ENCODE measurements around the gene COX10. TPM values are rescaled to one million over a fixed set of nuclear protein-coding genes. Genes with fewer than 3 reads are reported as not detected.

COX10 gene
- total RNA-seq, 2 experiments from 2014 or later = 21.1 to 24.9 TPM

GRCh38 chr17:14209215-14209614 lies 139.9 kb downstream of the COX10 start:
- H3K9me3 ChIP-seq (ENCODE audit: low read length) = no peaks in the 10 kb centered on the region
- DNase-seq (ENCODE audit: low spot score) = no peak
- H3K79me2 ChIP-seq (ENCODE audit: insufficient read depth, low read depth, low read length) = no peaks in the 10 kb centered on the region
- H3K4me2 ChIP-seq (ENCODE audit: low read length) = no peak overlapping the region
- ChIA-PET CTCF (ENCODE audit: unreplicated experiment) (no interaction called here), POLR2A (interaction anchor here (0.5 kb wide), 1 partner anchor 13 kb away, joined by 3 read pairs; no protein-coding TSS in a partner anchor)
- no peak overlapping the region for H3K27ac ChIP-seq (ENCODE audit: low read depth, low read length, poor library complexity, severe bottlenecking)
- H3K36me3 ChIP-seq (ENCODE audit: insufficient read depth, low read length) = peaks cover 47% of the 10 kb centered on the region
- no peak overlapping the region for H3K4me3 ChIP-seq (ENCODE audit: low read depth, low read length, poor library complexity, severe bottlenecking)
- no peak overlapping the region for H2AFZ ChIP-seq (ENCODE audit: low read length)
- no TSS peak for BruUV-seq (replicated peaks)
- H3K9me2 ChIP-seq (ENCODE audit: insufficient read depth, low read length) = no peaks in the 10 kb centered on the region
- intact Hi-C loops (cut with micrococcal nuclease; ENCODE audit: unreplicated experiment) = no loop called here
- no peaks in the 10 kb centered on the region for H3K4me1 ChIP-seq (ENCODE audit: insufficient read depth, low read length, poor library complexity, severe bottlenecking)
- H4K20me1 ChIP-seq (ENCODE audit: insufficient read depth, low read length) = no peaks in the 10 kb centered on the region; the same call in 1 of the 2 replicates
- no peak for TF ChIP-seq EZH2phosphoT487 (IDR thresholded peaks at IDR 0.05; ENCODE audit: borderline replicate concordance, low read depth, low read length)
- TF ChIP-seq CTCF (conservative IDR thresholded peaks at IDR 0.05; ENCODE audit: low read length) = no peak

- POLR2A ChIA-PET = no interaction called here
- BruUV-seq (replicated peaks) = no TSS peak
These were observed 141.9 kb downstream of the COX10 start for GRCh38 chr17:14211246-14211645.

More at GRCh38 chr17:14211246-14211645, 141.9 kb downstream of the COX10 start:
- intact Hi-C loops (cut with micrococcal nuclease; ENCODE audit: unreplicated experiment) = no loop called here
- H2AFZ ChIP-seq (ENCODE audit: low read length) = no peak overlapping the region
- TF ChIP-seq EZH2phosphoT487 (IDR thresholded peaks at IDR 0.05; ENCODE audit: borderline replicate concordance, low read depth, low read length) = no peak
- TF ChIP-seq CTCF (conservative IDR thresholded peaks at IDR 0.05; ENCODE audit: low read length) = no peak
- no peak overlapping the region for H3K27ac ChIP-seq (ENCODE audit: low read depth, low read length, poor library complexity, severe bottlenecking)
- H4K20me1 ChIP-seq (ENCODE audit: insufficient read depth, low read length) = no peaks in the 10 kb centered on the region
- H3K9me3 ChIP-seq (ENCODE audit: low read length) = no peaks in the 10 kb centered on the region
- peaks cover 12% of the 10 kb centered on the region for H3K4me1 ChIP-seq (ENCODE audit: insufficient read depth, low read length, poor library complexity, severe bottlenecking)
- no peak overlapping the region for H3K4me2 ChIP-seq (ENCODE audit: low read length)
- no peak for DNase-seq (ENCODE audit: low spot score)
- H3K4me3 ChIP-seq (ENCODE audit: low read depth, low read length, poor library complexity, severe bottlenecking) = no peak overlapping the region
- H3K79me2 ChIP-seq (ENCODE audit: insufficient read depth, low read depth, low read length) = no peaks in the 10 kb centered on the region
- peaks cover 47% of the 10 kb centered on the region for H3K36me3 ChIP-seq (ENCODE audit: insufficient read depth, low read length)
- CTCF ChIA-PET (ENCODE audit: unreplicated experiment) = no interaction called here
- no peaks in the 10 kb centered on the region for H3K9me2 ChIP-seq (ENCODE audit: insufficient read depth, low read length)

Measured in OCI-LY7 (cell line).